GM23338 (cell line): Measurements from ENCODE around the gene RPL10. TPM values are rescaled to one million over a fixed set of nuclear protein-coding genes. Genes with fewer than 3 reads are reported as not detected.

Experiments
- ATAC-seq: fragments of 200-7000 bp; cut with Tn5 transposase; 3 replicates; pipeline ENCODE4 v1.9.1; 2020
- DNase-seq: peaks from one replicate; pipeline ENCODE4 v3.0.0-alpha.2; 2015; ENCODE audit warnings: low spot score
- H2AFZ ChIP-seq: fragments of 200-600 bp; sonication (generic); 2 replicates; pipeline ENCODE4 v1.8.0; 2016; ENCODE audit warnings: antibody characterized with exemption, mild to moderate bottlenecking, moderate library complexity
- H3F3A ChIP-seq: fragments of 200-600 bp; sonication (generic); replicated peaks from 2 replicates; pipeline ENCODE4 v1.8.0; 2017; ENCODE audit warnings: antibody characterized with exemption, mixed run types, low read depth
- H3K27ac ChIP-seq: fragments of 200-600 bp; sonication (generic); 2 replicates; pipeline ENCODE4 v1.6.1; 2016; ENCODE audit warnings: low read depth
- H3K27me3 ChIP-seq: fragments of 200-600 bp; sonication (generic); 2 replicates; pipeline ENCODE4 v1.8.0; 2016; ENCODE audit warnings: mild to moderate bottlenecking, mixed run types, moderate library complexity; ENCODE audit not compliant: insufficient read depth
- H3K36me3 ChIP-seq: fragments of 200-600 bp; sonication (generic); 2 replicates; pipeline ENCODE4 v1.8.0; 2016; ENCODE audit warnings: mild to moderate bottlenecking; ENCODE audit not compliant: insufficient read depth
- H3K4me1 ChIP-seq: fragments of 200-600 bp; sonication (generic); 2 replicates; pipeline ENCODE4 v1.8.0; 2016; ENCODE audit warnings: mild to moderate bottlenecking, moderate library complexity; ENCODE audit not compliant: insufficient read depth
- H3K4me2 ChIP-seq: fragments of 200-600 bp; sonication (generic); 2 replicates; pipeline ENCODE4 v1.7.1; 2017; ENCODE audit warnings: mixed run types
- H3K4me3 ChIP-seq: fragments of 200-600 bp; sonication (generic); 2 replicates; pipeline ENCODE4 v1.6.1; 2016; ENCODE audit warnings: mixed run types
- H3K79me2 ChIP-seq: fragments of 200-600 bp; sonication (generic); replicated peaks from 2 replicates; pipeline ENCODE4 v1.8.0; 2017; ENCODE audit warnings: mild to moderate bottlenecking; ENCODE audit not compliant: insufficient read depth
- H3K9me2 ChIP-seq: fragments of 200-600 bp; sonication (generic); 2 replicates; pipeline ENCODE4 v1.8.0; 2017; ENCODE audit not compliant: insufficient read depth
- H4K20me1 ChIP-seq: fragments of 200-600 bp; sonication (generic); replicated peaks from 2 replicates; pipeline ENCODE4 v1.8.0; 2017; ENCODE audit warnings: mild to moderate bottlenecking; ENCODE audit not compliant: insufficient read depth
- H3K27ac Mint-ChIP-seq: 2 replicates; pipeline ENCODE4 v1.8.0; 2020; ENCODE audit warnings: inconsistent platforms, mild to moderate bottlenecking, moderate library complexity, mixed read lengths
- H3K27me3 Mint-ChIP-seq: 3 replicates; pipeline ENCODE4 v1.8.0; 2022; ENCODE audit warnings: low read depth, mild to moderate bottlenecking, moderate library complexity, mixed read lengths, inconsistent platforms; ENCODE audit not compliant: insufficient read depth, poor library complexity
- H3K36me3 Mint-ChIP-seq: 3 replicates; pipeline ENCODE4 v1.8.0; 2021; ENCODE audit warnings: low read depth, mild to moderate bottlenecking, inconsistent platforms, moderate library complexity, mixed read lengths
- H3K4me1 Mint-ChIP-seq: 3 replicates; pipeline ENCODE4 v1.8.0; 2020; ENCODE audit warnings: mild to moderate bottlenecking, inconsistent platforms, mixed read lengths
- H3K4me3 Mint-ChIP-seq: 3 replicates; pipeline ENCODE4 v1.8.0; 2021; ENCODE audit warnings: moderate library complexity, mild to moderate bottlenecking, inconsistent platforms, mixed read lengths
- H3K9me3 Mint-ChIP-seq: 3 replicates; pipeline ENCODE4 v1.8.0; 2020; ENCODE audit warnings: moderate library complexity, mild to moderate bottlenecking, inconsistent platforms, mixed read lengths
- CREB1 ChIP-seq: fragments of 250-450 bp; sonication (Bioruptor Pico); IDR thresholded peaks from 2 replicates; pipeline ENCODE4 v1.5.0; 2020; ENCODE audit warnings: low read depth, mild to moderate bottlenecking, moderate library complexity
- EZH2 ChIP-seq: fragments of 200-600 bp; sonication (generic); IDR thresholded peaks from one replicate; pipeline ENCODE4 v1.8.0; 2017; ENCODE audit warnings: antibody characterized with exemption, mild to moderate bottlenecking, low read depth; ENCODE audit not compliant: unreplicated experiment
- JUNB ChIP-seq: IDR thresholded peaks from one replicate; pipeline ENCODE4 v1.6.1; 2016; ENCODE audit warnings: antibody characterized with exemption; ENCODE audit not compliant: unreplicated experiment
- NANOG ChIP-seq: IDR thresholded peaks from 2 replicates; pipeline ENCODE4 v1.6.1; 2016; ENCODE audit warnings: antibody characterized with exemption, borderline replicate concordance
- ZNF114 ChIP-seq: fragments of 250-450 bp; sonication (Bioruptor Pico); IDR thresholded peaks from 2 replicates; pipeline ENCODE4 v1.5.0; 2020; ENCODE audit warnings: mild to moderate bottlenecking, moderate library complexity
- ZNF331 ChIP-seq: fragments of 250-450 bp; sonication (Bioruptor Pico); IDR thresholded peaks from 2 replicates; pipeline ENCODE4 v1.5.0; 2020; ENCODE audit warnings: low read depth, mild to moderate bottlenecking, moderate library complexity
- polyA plus RNA-seq: library from polyadenylated mRNA; unstranded; fragments of >200 nt; fragmentation: Nextera tagmentation; extraction: Ambion mirVana; gene quantifications from 2 replicates; pipeline ENCODE4 v1.2.1, GENCODE V29; 2016
- total RNA-seq: library from RNA; depleted of rRNA; stranded (reverse); fragments of >200 nt; shearing (Covaris generic); gene quantifications from 2 replicates; pipeline ENCODE4 v1.2.3, GENCODE V29; 2014
- TF ChIP-seq, protein P1 (sequence below): fragments of 250-450 bp; sonication (Bioruptor Pico); IDR thresholded peaks from 2 replicates; pipeline ENCODE4 v1.5.0; 2020; ENCODE audit warnings: mild to moderate bottlenecking, moderate library complexity

Gene RPL10
- total and polyA plus RNA-seq, 2 experiments from 2014 or later = 1,696 to 4,929 TPM

DNA sequence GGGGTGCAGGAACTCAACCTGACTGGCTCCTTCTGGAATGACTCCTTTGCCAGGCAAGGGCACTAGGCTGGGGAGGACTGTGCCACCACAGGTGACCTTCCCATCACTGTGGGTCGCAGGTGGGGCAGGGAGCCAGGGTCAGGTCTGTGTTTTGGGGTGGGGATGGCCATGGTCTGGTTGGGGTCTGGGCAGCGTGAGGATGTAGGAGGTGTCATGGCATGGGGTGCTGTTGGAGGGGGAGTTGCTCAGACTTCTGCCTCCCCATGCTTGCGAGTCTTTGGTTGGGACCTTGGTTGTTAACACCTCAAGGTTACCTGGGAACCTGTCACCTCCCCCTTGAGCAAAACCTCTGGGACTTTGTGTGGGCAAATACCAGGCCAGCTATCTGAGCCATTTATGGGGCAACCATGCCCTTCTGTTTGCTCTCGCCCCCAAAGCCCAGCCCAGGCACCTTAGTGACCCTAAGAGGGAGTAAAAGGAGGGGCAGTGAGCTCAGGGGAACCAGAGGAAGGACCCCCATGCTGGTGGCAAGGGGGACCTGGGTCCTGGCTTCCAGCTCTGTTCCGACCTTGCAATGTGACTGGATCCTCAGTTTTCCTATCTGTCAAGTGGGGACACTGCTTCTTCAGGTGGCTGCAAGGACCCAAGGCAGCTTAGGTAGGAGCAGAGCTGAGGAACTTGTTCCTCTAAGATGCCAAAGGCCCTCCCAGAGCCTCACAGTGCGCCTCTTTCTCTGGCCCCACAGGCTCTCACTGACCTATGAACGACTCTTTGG lies 36.4 kb downstream of the RPL10 start (continued):
- TF ChIP-seq, protein P1, sequence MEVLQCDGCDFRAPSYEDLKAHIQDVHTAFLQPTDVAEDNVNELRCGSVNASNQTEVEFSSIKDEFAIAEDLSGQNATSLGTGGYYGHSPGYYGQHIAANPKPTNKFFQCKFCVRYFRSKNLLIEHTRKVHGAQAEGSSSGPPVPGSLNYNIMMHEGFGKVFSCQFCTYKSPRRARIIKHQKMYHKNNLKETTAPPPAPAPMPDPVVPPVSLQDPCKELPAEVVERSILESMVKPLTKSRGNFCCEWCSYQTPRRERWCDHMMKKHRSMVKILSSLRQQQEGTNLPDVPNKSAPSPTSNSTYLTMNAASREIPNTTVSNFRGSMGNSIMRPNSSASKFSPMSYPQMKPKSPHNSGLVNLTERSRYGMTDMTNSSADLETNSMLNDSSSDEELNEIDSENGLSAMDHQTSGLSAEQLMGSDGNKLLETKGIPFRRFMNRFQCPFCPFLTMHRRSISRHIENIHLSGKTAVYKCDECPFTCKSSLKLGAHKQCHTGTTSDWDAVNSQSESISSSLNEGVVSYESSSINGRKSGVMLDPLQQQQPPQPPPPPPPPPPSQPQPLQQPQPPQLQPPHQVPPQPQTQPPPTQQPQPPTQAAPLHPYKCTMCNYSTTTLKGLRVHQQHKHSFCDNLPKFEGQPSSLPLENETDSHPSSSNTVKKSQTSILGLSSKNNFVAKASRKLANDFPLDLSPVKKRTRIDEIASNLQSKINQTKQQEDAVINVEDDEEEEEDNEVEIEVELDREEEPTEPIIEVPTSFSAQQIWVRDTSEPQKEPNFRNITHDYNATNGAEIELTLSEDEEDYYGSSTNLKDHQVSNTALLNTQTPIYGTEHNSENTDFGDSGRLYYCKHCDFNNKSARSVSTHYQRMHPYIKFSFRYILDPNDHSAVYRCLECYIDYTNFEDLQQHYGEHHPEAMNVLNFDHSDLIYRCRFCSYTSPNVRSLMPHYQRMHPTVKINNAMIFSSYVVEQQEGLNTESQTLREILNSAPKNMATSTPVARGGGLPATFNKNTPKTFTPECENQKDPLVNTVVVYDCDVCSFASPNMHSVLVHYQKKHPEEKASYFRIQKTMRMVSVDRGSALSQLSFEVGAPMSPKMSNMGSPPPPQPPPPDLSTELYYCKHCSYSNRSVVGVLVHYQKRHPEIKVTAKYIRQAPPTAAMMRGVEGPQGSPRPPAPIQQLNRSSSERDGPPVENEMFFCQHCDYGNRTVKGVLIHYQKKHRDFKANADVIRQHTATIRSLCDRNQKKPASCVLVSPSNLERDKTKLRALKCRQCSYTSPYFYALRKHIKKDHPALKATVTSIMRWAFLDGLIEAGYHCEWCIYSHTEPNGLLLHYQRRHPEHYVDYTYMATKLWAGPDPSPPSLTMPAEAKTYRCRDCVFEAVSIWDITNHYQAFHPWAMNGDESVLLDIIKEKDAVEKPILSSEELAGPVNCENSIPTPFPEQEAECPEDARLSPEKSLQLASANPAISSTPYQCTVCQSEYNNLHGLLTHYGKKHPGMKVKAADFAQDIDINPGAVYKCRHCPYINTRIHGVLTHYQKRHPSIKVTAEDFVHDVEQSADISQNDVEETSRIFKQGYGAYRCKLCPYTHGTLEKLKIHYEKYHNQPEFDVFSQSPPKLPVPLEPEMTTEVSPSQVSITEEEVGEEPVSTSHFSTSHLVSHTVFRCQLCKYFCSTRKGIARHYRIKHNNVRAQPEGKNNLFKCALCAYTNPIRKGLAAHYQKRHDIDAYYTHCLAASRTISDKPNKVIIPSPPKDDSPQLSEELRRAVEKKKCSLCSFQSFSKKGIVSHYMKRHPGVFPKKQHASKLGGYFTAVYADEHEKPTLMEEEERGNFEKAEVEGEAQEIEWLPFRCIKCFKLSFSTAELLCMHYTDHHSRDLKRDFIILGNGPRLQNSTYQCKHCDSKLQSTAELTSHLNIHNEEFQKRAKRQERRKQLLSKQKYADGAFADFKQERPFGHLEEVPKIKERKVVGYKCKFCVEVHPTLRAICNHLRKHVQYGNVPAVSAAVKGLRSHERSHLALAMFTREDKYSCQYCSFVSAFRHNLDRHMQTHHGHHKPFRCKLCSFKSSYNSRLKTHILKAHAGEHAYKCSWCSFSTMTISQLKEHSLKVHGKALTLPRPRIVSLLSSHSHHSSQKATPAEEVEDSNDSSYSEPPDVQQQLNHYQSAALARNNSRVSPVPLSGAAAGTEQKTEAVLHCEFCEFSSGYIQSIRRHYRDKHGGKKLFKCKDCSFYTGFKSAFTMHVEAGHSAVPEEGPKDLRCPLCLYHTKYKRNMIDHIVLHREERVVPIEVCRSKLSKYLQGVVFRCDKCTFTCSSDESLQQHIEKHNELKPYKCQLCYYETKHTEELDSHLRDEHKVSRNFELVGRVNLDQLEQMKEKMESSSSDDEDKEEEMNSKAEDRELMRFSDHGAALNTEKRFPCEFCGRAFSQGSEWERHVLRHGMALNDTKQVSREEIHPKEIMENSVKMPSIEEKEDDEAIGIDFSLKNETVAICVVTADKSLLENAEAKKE (CRISPR knock-in tag) = no peak

DNA sequence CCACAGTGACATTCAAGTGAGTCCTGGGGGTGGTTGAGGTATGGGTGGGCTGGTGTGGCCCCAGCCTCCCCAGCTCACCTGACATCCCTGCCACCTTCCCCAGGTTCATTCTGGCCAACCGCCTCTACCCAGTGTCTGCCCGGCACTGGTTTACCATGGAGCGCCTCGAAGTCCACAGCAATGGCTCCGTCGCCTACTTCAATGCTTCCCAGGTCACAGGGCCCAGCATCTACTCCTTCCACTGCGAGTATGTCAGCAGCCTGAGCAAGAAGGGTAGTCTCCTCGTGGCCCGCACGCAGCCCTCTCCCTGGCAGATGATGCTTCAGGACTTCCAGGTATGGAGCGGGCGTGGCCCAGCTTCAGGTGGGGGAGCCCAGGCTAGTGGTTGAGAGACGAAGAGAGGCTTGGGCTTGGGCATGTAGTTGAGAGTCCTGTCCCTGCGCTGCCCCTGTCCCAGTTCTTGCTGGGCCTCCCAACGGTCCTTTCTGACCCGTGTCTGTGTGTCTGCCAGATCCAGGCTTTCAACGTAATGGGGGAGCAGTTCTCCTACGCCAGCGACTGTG lies 37.1 kb downstream of the RPL10 start:
- Histone ChIP-seq H3K9me2 (no peaks in the 10 kb centered on the region), H3K4me2 (no peak overlapping the region), H3K27ac (no peak overlapping the region), H3K4me3 (no peak overlapping the region), H4K20me1 (no peaks in the 10 kb centered on the region), H2AFZ (no peak overlapping the region), H3K27me3 (no peaks in the 10 kb centered on the region), H3K79me2 (peaks cover 16% of the 10 kb centered on the region), H3K36me3 (no peaks in the 10 kb centered on the region), H3K4me1 (no peaks in the 10 kb centered on the region; the same call in 1 of the 2 replicates), H3F3A (no peaks in the 10 kb centered on the region)
- Mint-ChIP-seq H3K4me3 (no peak overlapping the region), H3K27ac (no peak overlapping the region), H3K4me1 (peaks cover 23% of the 10 kb centered on the region), H3K9me3 (no peaks in the 10 kb centered on the region), H3K27me3 (peaks cover 6% of the 10 kb centered on the region), H3K36me3 (peaks cover 29% of the 10 kb centered on the region)
- DNase-seq = no peak
- no peak for ATAC-seq
- TF ChIP-seq NANOG (no peak), ZNF331 (CRISPR knock-in tag) (no peak), ZNF114 (CRISPR knock-in tag) (no peak), JUNB (no peak), CREB1 (CRISPR knock-in tag) (no peak), EZH2 (no peak)
- TF ChIP-seq, protein P1 (CRISPR knock-in tag) = no peak
